ENCODE data around the gene FIGLA.

GRCh38 chr2:70772486-70773155, 17.8 kb downstream of the FIGLA start:
- TF ChIP-seq YY1 (IDR thresholded peaks at IDR 0.05; ENCODE audit: insufficient read depth, insufficient read length) (no peak), SUZ12 (IDR thresholded peaks at IDR 0.05; ENCODE audit: extremely low read depth, insufficient read depth, insufficient read length) (no peak)
